Stimulated activated CD4-positive, alpha-beta T cell treated with anti-CD3 and anti-CD28 coated beads, TNF-alpha, amount 100 ng/mL, for 4 hours (primary cell): ENCODE measurements around the gene DACH1.

Experiments
- DNase-seq, 3 experiments: peaks; one replicate each; pipeline ENCODE4 v3.0.0-alpha.2; 2020; ENCODE audit warnings: low read depth in 3 of 3

DACH1 gene

GRCh38 chr13:71489041-71489440 lies 378.0 kb downstream of the DACH1 start:
- DNase-seq, result no peak

GRCh38 chr13:71488201-71488600 lies 378.8 kb downstream of the DACH1 start:
- no peak for DNase-seq

GRCh38 chr13:71485913-71486312 lies 381.1 kb downstream of the DACH1 start:
- DNase-seq, result no peak

- DNase-seq, result no peak
These were observed 383.3 kb downstream of the DACH1 start for GRCh38 chr13:71483733-71484132.

- DNase-seq, result no peak
These were observed 385.5 kb downstream of the DACH1 start for GRCh38 chr13:71481501-71481900.

GRCh38 chr13:71481046-71481445 lies 386.0 kb downstream of the DACH1 start:
- no peak for DNase-seq

- no peak for DNase-seq
These were observed 389.3 kb downstream of the DACH1 start for GRCh38 chr13:71477735-71478134.

- no peak for DNase-seq
These were observed 392.1 kb downstream of the DACH1 start for GRCh38 chr13:71474936-71475335.

- DNase-seq, result no peak
These were observed 397.4 kb downstream of the DACH1 start for GRCh38 chr13:71469626-71470025.

GRCh38 chr13:71464686-71465085 lies 402.3 kb downstream of the DACH1 start:
- DNase-seq, result no peak

- no peak for DNase-seq
These were observed 405.1 kb downstream of the DACH1 start for GRCh38 chr13:71461892-71462291.

- no peak for DNase-seq
These were observed 406.8 kb downstream of the DACH1 start for GRCh38 chr13:71460211-71460610.

- DNase-seq, result no peak
These were observed 407.3 kb downstream of the DACH1 start for GRCh38 chr13:71459708-71460107.

- DNase-seq, result no peak
These were observed 409.4 kb downstream of the DACH1 start for GRCh38 chr13:71457645-71458044.

GRCh38 chr13:71456136-71456535 lies 410.9 kb downstream of the DACH1 start:
- DNase-seq, result no peak

- no peak for DNase-seq
These were observed 412.5 kb downstream of the DACH1 start for GRCh38 chr13:71454509-71454908.

- no peak for DNase-seq
These were observed 418.8 kb downstream of the DACH1 start for GRCh38 chr13:71448080-71448630.

GRCh38 chr13:71437704-71438103 lies 429.3 kb downstream of the DACH1 start:
- DNase-seq, result no peak

- DNase-seq, result no peak
These were observed 436.3 kb downstream of the DACH1 start for GRCh38 chr13:71430681-71431080.

GRCh38 chr13:71417205-71417604 lies 449.8 kb downstream of the DACH1 start:
- DNase-seq, result no peak

GRCh38 chr13:71412231-71412630 lies 454.8 kb downstream of the DACH1 start:
- DNase-seq, result no peak

- DNase-seq, result no peak
These were observed 458.6 kb downstream of the DACH1 start for GRCh38 chr13:71408416-71408815.

- no peak for DNase-seq
These were observed 467.3 kb downstream of the DACH1 start for GRCh38 chr13:71399631-71400215.

GRCh38 chr13:71396149-71396548 lies 470.9 kb downstream of the DACH1 start:
- no peak for DNase-seq
